K562 (cell line): ENCODE results near the gene ZCCHC24. TPM values are rescaled to one million over a fixed set of nuclear protein-coding genes. Genes with fewer than 3 reads are reported as not detected.
A peak's percentile ranks its signal among the peaks of the same experiment; 100 is the strongest.

Experiments used
- ADNP ChIP-seq: fragments of 200-800 bp; sonication (Bioruptor generic); IDR thresholded peaks from 2 replicates; pipeline ENCODE4 v1.6.1; 2016; ENCODE audit warnings: missing genetic modification characterization, missing compliant biosample characterization
- CHD2 ChIP-seq: IDR thresholded peaks from 2 replicates; pipeline ENCODE4 v1.6.1; 2011; ENCODE audit warnings: low read depth, low read length
- E2F5 ChIP-seq: sonication (generic); formaldehyde crosslinking; IDR thresholded peaks from 2 replicates; pipeline ENCODE4 v1.8.0; 2022; ENCODE audit warnings: mild to moderate bottlenecking, missing genetic modification reagents
- FOSL1 ChIP-seq: fragments of 200-800 bp; sonication (Bioruptor generic); conservative IDR thresholded peaks from 2 replicates; pipeline ENCODE4 v1.6.1; 2016; ENCODE audit warnings: missing genetic modification characterization, missing compliant biosample characterization
- FOXK2 ChIP-seq, 2 experiments: fragments of 450-650 bp; IDR thresholded peaks in 1 of 2; conservative IDR thresholded peaks in 1 of 2; 2 replicates each; pipeline ENCODE4 v1.6.1; 2016; ENCODE audit warnings: low read depth in 2 of 2, mild to moderate bottlenecking in 1 of 2
- GTF2E2 ChIP-seq: fragments of 200-800 bp; sonication (Bioruptor generic); IDR thresholded peaks from 2 replicates; pipeline ENCODE4 v1.6.1; 2016; ENCODE audit warnings: missing genetic modification characterization, missing compliant biosample characterization
- HMG20A ChIP-seq: fragments of 450-650 bp; formaldehyde crosslinking; conservative IDR thresholded peaks from 2 replicates; pipeline ENCODE4 v1.4.0; 2020; ENCODE audit warnings: mild to moderate bottlenecking, mixed read lengths
- ILK ChIP-seq: fragments of 450-650 bp; IDR thresholded peaks from 2 replicates; pipeline ENCODE4 v1.6.1; 2016; ENCODE audit warnings: missing genetic modification characterization, low read depth, mild to moderate bottlenecking, missing compliant biosample characterization, moderate library complexity, borderline replicate concordance
- MAZ ChIP-seq, 2 experiments: fragments of 450-650 bp in 1 of 2; sonication (generic) in 1 of 2; formaldehyde crosslinking; IDR thresholded peaks in 1 of 2; conservative IDR thresholded peaks in 1 of 2; 2 replicates each; pipeline versions ENCODE4 v1.4.0 to v1.5.0; 2020; ENCODE audit warnings: mild to moderate bottlenecking in 1 of 2, missing genetic modification reagents in 1 of 2
- RBBP5 ChIP-seq: fragments of 200-600 bp; sonication (generic); IDR thresholded peaks from 2 replicates; pipeline ENCODE4 v1.6.1; 2012; ENCODE audit warnings: borderline replicate concordance, mild to moderate bottlenecking, low read length, control low read depth, inconsistent platforms; ENCODE audit not compliant: insufficient read depth, poor library complexity, severe bottlenecking
- RBM25 ChIP-seq: fragments of 200-400 bp; formaldehyde crosslinking; IDR thresholded peaks from 2 replicates; pipeline ENCODE4 v1.6.1; 2018; ENCODE audit warnings: low read length, low read depth, moderate library complexity; ENCODE audit not compliant: severe bottlenecking
- ZNF668 ChIP-seq: fragments of 250-450 bp; sonication (Bioruptor Pico); IDR thresholded peaks from 2 replicates; pipeline ENCODE4 v1.8.0; 2022; ENCODE audit warnings: mild to moderate bottlenecking, inconsistent platforms
- ZZZ3 ChIP-seq: fragments of 450-650 bp; IDR thresholded peaks from 2 replicates; pipeline ENCODE4 v1.6.1; 2016; ENCODE audit warnings: antibody characterized with exemption, mild to moderate bottlenecking, moderate library complexity
- polyA plus RNA-seq, 8 experiments: library from polyadenylated mRNA; depleted of rRNA in 4 of 8; stranded (reverse) in 5 of 8; unstranded in 3 of 8; fragments of >200 nt; fragmentation: Nextera tagmentation in 2 of 8; fragmentation: Illumina TruSeq in 1 of 8; extraction: Ambion mirVana in 2 of 8; extraction: Trizol in 1 of 8; gene quantifications; 2 replicates each; pipeline versions ENCODE4 v1.2.1 to v1.2.3, GENCODE V29; 2011 to 2014; ENCODE audit warnings: inconsistent platforms in 1 of 8, missing spikeins in 1 of 8
- total RNA-seq, 7 experiments: library from RNA; depleted of rRNA in 6 of 7; stranded (reverse); fragments of >200 nt in 6 of 7; fragmentation: Illumina TruSeq in 2 of 7; extraction: Trizol in 2 of 7; gene quantifications; 2 replicates each; pipeline versions ENCODE4 v1.2.1 to v1.2.3, GENCODE V29; 2011 to 2021; ENCODE audit warnings: low replicate concordance in 1 of 7
- TF ChIP-seq, protein P1 (sequence below), 2 experiments: fragments of 450-650 bp in 1 of 2; sonication (generic) in 1 of 2; formaldehyde crosslinking in 1 of 2; IDR thresholded peaks in 1 of 2; conservative IDR thresholded peaks in 1 of 2; 2 replicates each; pipeline versions ENCODE4 v1.6.1 to v1.8.1; 2016 to 2023; ENCODE audit warnings: mild to moderate bottlenecking in 2 of 2, moderate library complexity in 2 of 2, inconsistent platforms in 1 of 2, missing genetic modification reagents in 1 of 2
- TF ChIP-seq, protein P2 (sequence below): IDR thresholded peaks from 3 replicates; pipeline ENCODE4 v1.6.1; 2011; ENCODE audit warnings: borderline replicate concordance, mild to moderate bottlenecking; ENCODE audit not compliant: insufficient read length, insufficient read depth

ZCCHC24 gene
- total and polyA plus RNA-seq, 9 of the 15 experiments (the other 6 are each of a cell fraction or from before 2014, with no cell fraction given) = 0.84 to 11.0 (median 4.6) TPM

GRCh38 chr10:79405221-79405994 lies 40.0 kb downstream of the ZCCHC24 start (continued):
- TF ChIP-seq RBM25 (no peak), MAZ (CRISPR knock-in tag; conservative IDR thresholded peaks at IDR 0.05 in 1 of 2, IDR thresholded peaks at IDR 0.05 in 1 of 2) (no peak), GTF2E2 (no peak), HMG20A (CRISPR knock-in tag) (no peak), CHD2 (no peak), FOSL1 (tag) (no peak), E2F5 (CRISPR knock-in tag) (no peak), ADNP (tag) (no peak), RBBP5 (peak; percentile 29), FOXK2 (conservative IDR thresholded peaks at IDR 0.05 in 1 of 2, IDR thresholded peaks at IDR 0.05 in 1 of 2; ENCODE audit: low read depth in 2 of 2) (no peak), ZNF668 (CRISPR knock-in tag) (no peak), ZZZ3 (no peak), ILK (tag) (no peak)
- TF ChIP-seq, protein P1, sequence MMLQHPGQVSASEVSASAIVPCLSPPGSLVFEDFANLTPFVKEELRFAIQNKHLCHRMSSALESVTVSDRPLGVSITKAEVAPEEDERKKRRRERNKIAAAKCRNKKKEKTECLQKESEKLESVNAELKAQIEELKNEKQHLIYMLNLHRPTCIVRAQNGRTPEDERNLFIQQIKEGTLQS (IDR thresholded peaks at IDR 0.05) = no peak
- TF ChIP-seq, protein P1 (CRISPR knock-in tag; conservative IDR thresholded peaks at IDR 0.05) = no peak
- TF ChIP-seq, protein P2, sequence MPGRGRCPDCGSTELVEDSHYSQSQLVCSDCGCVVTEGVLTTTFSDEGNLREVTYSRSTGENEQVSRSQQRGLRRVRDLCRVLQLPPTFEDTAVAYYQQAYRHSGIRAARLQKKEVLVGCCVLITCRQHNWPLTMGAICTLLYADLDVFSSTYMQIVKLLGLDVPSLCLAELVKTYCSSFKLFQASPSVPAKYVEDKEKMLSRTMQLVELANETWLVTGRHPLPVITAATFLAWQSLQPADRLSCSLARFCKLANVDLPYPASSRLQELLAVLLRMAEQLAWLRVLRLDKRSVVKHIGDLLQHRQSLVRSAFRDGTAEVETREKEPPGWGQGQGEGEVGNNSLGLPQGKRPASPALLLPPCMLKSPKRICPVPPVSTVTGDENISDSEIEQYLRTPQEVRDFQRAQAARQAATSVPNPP = no peak
